ENCODE measurements around the gene NDST1.

- TF ChIP-seq CTCF (conservative IDR thresholded peaks at IDR 0.05; ENCODE audit: low read depth, low read length): no peak
- no peak for TF ChIP-seq EZH2 (IDR thresholded peaks at IDR 0.05; ENCODE audit: low read length, unreplicated experiment)
These were observed 9.6 kb downstream of the NDST1 start for GRCh38 chr5:150517272-150518152.
